ENCODE measurements around the gene EGF.
"Not testable (repeated sequence)": the region's sequence is repeated elsewhere in the genome, so short reads cannot be mapped to it uniquely, and the experiment has no call there.

Gene EGF

GRCh38 chr4:110032603-110033002 is 119.9 kb downstream of the EGF start:
- no peak for TF ChIP-seq CTCF (conservative IDR thresholded peaks at IDR 0.05; ENCODE audit: low read depth, low read length)
- no peak overlapping the region for H3K4me3 ChIP-seq (ENCODE audit: low read length)
- no peak for DNase-seq (ENCODE audit: low read depth)

- no peak for TF ChIP-seq CTCF (conservative IDR thresholded peaks at IDR 0.05; ENCODE audit: low read depth, low read length)
- no peak overlapping the region for H3K4me3 ChIP-seq (ENCODE audit: low read length)
Measured at GRCh38 chr4:110033355-110034025, 120.8 kb downstream of the EGF start.

GRCh38 chr4:110034026-110034393 is 121.3 kb downstream of the EGF start:
- H3K4me3 ChIP-seq (ENCODE audit: low read length) = no peak overlapping the region
- no peak for DNase-seq (ENCODE audit: low read depth)
- no peak for TF ChIP-seq CTCF (conservative IDR thresholded peaks at IDR 0.05; ENCODE audit: low read depth, low read length)

More at GRCh38 chr4:110033355-110034025, 120.8 kb downstream of the EGF start:
- no peak for DNase-seq (ENCODE audit: low read depth)

GRCh38 chr4:110039164-110039563 is 126.5 kb downstream of the EGF start:
- DNase-seq (ENCODE audit: low read depth); H3K4me3 ChIP-seq (ENCODE audit: low read length): not testable (repeated sequence)

GRCh38 chr4:110041735-110042134 is 129.1 kb downstream of the EGF start:
- no peak for DNase-seq (ENCODE audit: low read depth)
- TF ChIP-seq CTCF (conservative IDR thresholded peaks at IDR 0.05; ENCODE audit: low read depth, low read length) = no peak
- no peak overlapping the region for H3K4me3 ChIP-seq (ENCODE audit: low read length)

GRCh38 chr4:110042545-110043517 is 130.1 kb downstream of the EGF start:
- TF ChIP-seq CTCF (conservative IDR thresholded peaks at IDR 0.05; ENCODE audit: low read depth, low read length) = no peak
- DNase-seq (ENCODE audit: low read depth) = no peak
- H3K4me3 ChIP-seq (ENCODE audit: low read length) = no peak overlapping the region

- no peak overlapping the region for H3K4me3 ChIP-seq (ENCODE audit: low read length)
- DNase-seq (ENCODE audit: low read depth) = no peak
- no peak for TF ChIP-seq CTCF (conservative IDR thresholded peaks at IDR 0.05; ENCODE audit: low read depth, low read length)
Measured at GRCh38 chr4:110046588-110047049, 133.9 kb downstream of the EGF start.
